Measurements from ENCODE around the gene DTHD1. TPM values are rescaled to one million over a fixed set of nuclear protein-coding genes. Genes with fewer than 3 reads are reported as not detected.

The DTHD1 gene
- total RNA-seq, 1 experiment from 2014 or later = not detected

GRCh38 chr4:36374836-36375511 lies 93.6 kb downstream of the DTHD1 start:
- intact Hi-C loops (cut with micrococcal nuclease; ENCODE audit: unreplicated experiment) = no loop called here
- Histone ChIP-seq H2AFZ (no peak overlapping the region), H3F3A (ENCODE audit: insufficient read depth, low read depth) (no peaks in the 10 kb centered on the region), H3K9me2 (ENCODE audit: insufficient read depth) (no peaks in the 10 kb centered on the region), H3K79me2 (ENCODE audit: low read depth) (no peaks in the 10 kb centered on the region), H3K4me1 (replicated peaks; ENCODE audit: insufficient read depth) (no peaks in the 10 kb centered on the region), H3K4me2 (no peak overlapping the region), H3K36me3 (ENCODE audit: low read depth) (no peaks in the 10 kb centered on the region), H3K4me3 (no peak overlapping the region), H3K27me3 (ENCODE audit: insufficient read depth, low read depth) (no peaks in the 10 kb centered on the region), H4K20me1 (ENCODE audit: insufficient read depth) (no peaks in the 10 kb centered on the region), H3K27ac (no peak overlapping the region), H3K9me3 (ENCODE audit: insufficient read depth, low read depth) (peaks cover 3% of the 10 kb centered on the region; the same call in 1 of the 2 replicates)
- TF ChIP-seq EZH2 (IDR thresholded peaks at IDR 0.05; ENCODE audit: low read depth) (no peak), CTCF (conservative IDR thresholded peaks at IDR 0.05) (no peak)
- POLR2A ChIA-PET (ENCODE audit: unreplicated experiment) = no interaction called here
- CTCF ChIA-PET = no interaction called here
- BruUV-seq (replicated peaks) = no TSS peak
- no peak for DNase-seq

GRCh38 chr4:36385951-36386571 lies 104.6 kb downstream of the DTHD1 start:
- Histone ChIP-seq H4K20me1 (ENCODE audit: insufficient read depth) (no peaks in the 10 kb centered on the region), H3K9me2 (ENCODE audit: insufficient read depth) (no peaks in the 10 kb centered on the region), H3K4me2 (no peak overlapping the region), H3K27ac (no peak overlapping the region), H3K27me3 (ENCODE audit: insufficient read depth, low read depth) (no peaks in the 10 kb centered on the region), H2AFZ (peak overlapping the region; percentile 50; the same call in 1 of the 2 replicates), H3K4me3 (no peak overlapping the region), H3K9me3 (ENCODE audit: insufficient read depth, low read depth) (no peaks in the 10 kb centered on the region), H3F3A (ENCODE audit: insufficient read depth, low read depth) (no peaks in the 10 kb centered on the region), H3K36me3 (ENCODE audit: low read depth) (no peaks in the 10 kb centered on the region), H3K79me2 (ENCODE audit: low read depth) (no peaks in the 10 kb centered on the region), H3K4me1 (replicated peaks; ENCODE audit: insufficient read depth) (no peaks in the 10 kb centered on the region)
- POLR2A ChIA-PET (ENCODE audit: unreplicated experiment) = no interaction called here
- intact Hi-C loops (cut with micrococcal nuclease; ENCODE audit: unreplicated experiment) = no loop called here
- BruUV-seq (replicated peaks) = no TSS peak
- CTCF ChIA-PET = no interaction called here
- DNase-seq = no peak
- TF ChIP-seq EZH2 (IDR thresholded peaks at IDR 0.05; ENCODE audit: low read depth) = no peak
- TF ChIP-seq CTCF (conservative IDR thresholded peaks at IDR 0.05) = no peak

- Histone ChIP-seq H3K27ac (no peak overlapping the region), H3K79me2 (ENCODE audit: low read depth) (no peaks in the 10 kb centered on the region), H2AFZ (no peak overlapping the region), H3F3A (ENCODE audit: insufficient read depth, low read depth) (no peaks in the 10 kb centered on the region), H3K27me3 (ENCODE audit: insufficient read depth, low read depth) (no peaks in the 10 kb centered on the region), H3K4me1 (replicated peaks; ENCODE audit: insufficient read depth) (no peaks in the 10 kb centered on the region), H3K36me3 (ENCODE audit: low read depth) (no peaks in the 10 kb centered on the region), H3K4me3 (no peak overlapping the region), H3K9me3 (ENCODE audit: insufficient read depth, low read depth) (no peaks in the 10 kb centered on the region), H4K20me1 (ENCODE audit: insufficient read depth) (no peaks in the 10 kb centered on the region), H3K4me2 (no peak overlapping the region), H3K9me2 (ENCODE audit: insufficient read depth) (no peaks in the 10 kb centered on the region)
- BruUV-seq (replicated peaks) = no TSS peak
- CTCF ChIA-PET = no interaction called here
- TF ChIP-seq CTCF (conservative IDR thresholded peaks at IDR 0.05) (no peak), EZH2 (IDR thresholded peaks at IDR 0.05; ENCODE audit: low read depth) (no peak)
- POLR2A ChIA-PET (ENCODE audit: unreplicated experiment) = no interaction called here
- no peak for DNase-seq
- intact Hi-C loops (cut with micrococcal nuclease; ENCODE audit: unreplicated experiment) = no loop called here
Observed at GRCh38 chr4:36386691-36387090, 105.3 kb downstream of the DTHD1 start.

Measured in PC-9 (cell line).